ENCODE data around the gene RPL34.

The RPL34 gene

GRCh38 chr4:108581083-108581482 is 39.3 kb upstream of the RPL34 start:
- no peaks in the 10 kb centered on the region for H4K20me1 ChIP-seq (ENCODE audit: control insufficient read depth, insufficient read depth, low read depth, low read length)
- no peaks in the 10 kb centered on the region for H3K9me3 ChIP-seq (ENCODE audit: control insufficient read depth, insufficient read depth, low read length)
- H3K4me2 ChIP-seq (ENCODE audit: low read length): no peak overlapping the region
- H3F3A ChIP-seq (ENCODE audit: control insufficient read depth, insufficient read depth): no peaks in the 10 kb centered on the region
- no peak overlapping the region for H3K27ac ChIP-seq (ENCODE audit: low read depth, low read length)
- no peak for TF ChIP-seq CTCF (IDR thresholded peaks at IDR 0.05; ENCODE audit: low read depth, low read length, poor library complexity, severe bottlenecking)
- no peak for TF ChIP-seq EZH2phosphoT487 (IDR thresholded peaks at IDR 0.05; ENCODE audit: borderline replicate concordance, low read length)
- H3K36me3 ChIP-seq (ENCODE audit: control insufficient read depth, low read length): no peaks in the 10 kb centered on the region
- no peaks in the 10 kb centered on the region for H3K9me2 ChIP-seq (replicated peaks; ENCODE audit: control insufficient read depth, low read length)
- no peak overlapping the region for H3K4me3 ChIP-seq (ENCODE audit: low read length)
- H3K4me1 ChIP-seq (ENCODE audit: control insufficient read depth, low read length): no peaks in the 10 kb centered on the region
- H3K27me3 ChIP-seq (ENCODE audit: control insufficient read depth, low read length): no peaks in the 10 kb centered on the region
- no peaks in the 10 kb centered on the region for H3K79me2 ChIP-seq (ENCODE audit: control insufficient read depth, low read length)

- no peaks in the 10 kb centered on the region for H4K20me1 ChIP-seq (ENCODE audit: control insufficient read depth, insufficient read depth, low read depth, low read length)
- H3F3A ChIP-seq (ENCODE audit: control insufficient read depth, insufficient read depth): no peaks in the 10 kb centered on the region
- no peaks in the 10 kb centered on the region for H3K9me2 ChIP-seq (replicated peaks; ENCODE audit: control insufficient read depth, low read length)
- no peaks in the 10 kb centered on the region for H3K27me3 ChIP-seq (ENCODE audit: control insufficient read depth, low read length)
- no peak overlapping the region for H3K4me2 ChIP-seq (ENCODE audit: low read length)
- H3K4me1 ChIP-seq (ENCODE audit: control insufficient read depth, low read length): no peaks in the 10 kb centered on the region
- TF ChIP-seq CTCF (IDR thresholded peaks at IDR 0.05; ENCODE audit: low read depth, low read length, poor library complexity, severe bottlenecking) (no peak), EZH2phosphoT487 (IDR thresholded peaks at IDR 0.05; ENCODE audit: borderline replicate concordance, low read length) (no peak)
- no peaks in the 10 kb centered on the region for H3K9me3 ChIP-seq (ENCODE audit: control insufficient read depth, insufficient read depth, low read length)
- no peak overlapping the region for H3K27ac ChIP-seq (ENCODE audit: low read depth, low read length)
- no peaks in the 10 kb centered on the region for H3K79me2 ChIP-seq (ENCODE audit: control insufficient read depth, low read length)
- no peak overlapping the region for H3K4me3 ChIP-seq (ENCODE audit: low read length)
- H3K36me3 ChIP-seq (ENCODE audit: control insufficient read depth, low read length): no peaks in the 10 kb centered on the region
Observed at GRCh38 chr4:108586778-108587177, 33.6 kb upstream of the RPL34 start.

- H3K4me1 ChIP-seq (ENCODE audit: control insufficient read depth, low read length): no peaks in the 10 kb centered on the region
- H3K9me2 ChIP-seq (replicated peaks; ENCODE audit: control insufficient read depth, low read length): no peaks in the 10 kb centered on the region
- TF ChIP-seq CTCF (IDR thresholded peaks at IDR 0.05; ENCODE audit: low read depth, low read length, poor library complexity, severe bottlenecking) (no peak), EZH2phosphoT487 (IDR thresholded peaks at IDR 0.05; ENCODE audit: borderline replicate concordance, low read length) (no peak)
- no peaks in the 10 kb centered on the region for H4K20me1 ChIP-seq (ENCODE audit: control insufficient read depth, insufficient read depth, low read depth, low read length)
- H3K79me2 ChIP-seq (ENCODE audit: control insufficient read depth, low read length): no peaks in the 10 kb centered on the region
- no peaks in the 10 kb centered on the region for H3K36me3 ChIP-seq (ENCODE audit: control insufficient read depth, low read length)
- no peaks in the 10 kb centered on the region for H3K9me3 ChIP-seq (ENCODE audit: control insufficient read depth, insufficient read depth, low read length)
- no peak overlapping the region for H3K4me2 ChIP-seq (ENCODE audit: low read length)
- no peak overlapping the region for H3K27ac ChIP-seq (ENCODE audit: low read depth, low read length)
- no peaks in the 10 kb centered on the region for H3K27me3 ChIP-seq (ENCODE audit: control insufficient read depth, low read length)
- no peak overlapping the region for H3K4me3 ChIP-seq (ENCODE audit: low read length)
- H3F3A ChIP-seq (ENCODE audit: control insufficient read depth, insufficient read depth): no peaks in the 10 kb centered on the region
Observed at GRCh38 chr4:108588878-108589277, 31.5 kb upstream of the RPL34 start.

- H3K27ac ChIP-seq (ENCODE audit: low read depth, low read length): no peak overlapping the region
- no peak overlapping the region for H3K4me3 ChIP-seq (ENCODE audit: low read length)
- no peaks in the 10 kb centered on the region for H3K9me3 ChIP-seq (ENCODE audit: control insufficient read depth, insufficient read depth, low read length)
- no peaks in the 10 kb centered on the region for H3K4me1 ChIP-seq (ENCODE audit: control insufficient read depth, low read length)
- no peak for TF ChIP-seq CTCF (IDR thresholded peaks at IDR 0.05; ENCODE audit: low read depth, low read length, poor library complexity, severe bottlenecking)
- TF ChIP-seq EZH2phosphoT487 (IDR thresholded peaks at IDR 0.05; ENCODE audit: borderline replicate concordance, low read length): no peak
- H3K36me3 ChIP-seq (ENCODE audit: control insufficient read depth, low read length): no peaks in the 10 kb centered on the region
- no peak overlapping the region for H3K4me2 ChIP-seq (ENCODE audit: low read length)
- no peaks in the 10 kb centered on the region for H3K27me3 ChIP-seq (ENCODE audit: control insufficient read depth, low read length)
- H3F3A ChIP-seq (ENCODE audit: control insufficient read depth, insufficient read depth): no peaks in the 10 kb centered on the region
- no peaks in the 10 kb centered on the region for H4K20me1 ChIP-seq (ENCODE audit: control insufficient read depth, insufficient read depth, low read depth, low read length)
- H3K9me2 ChIP-seq (replicated peaks; ENCODE audit: control insufficient read depth, low read length): no peaks in the 10 kb centered on the region
- no peaks in the 10 kb centered on the region for H3K79me2 ChIP-seq (ENCODE audit: control insufficient read depth, low read length)
Observed at GRCh38 chr4:108589961-108590360, 30.4 kb upstream of the RPL34 start.
